Measurements from ENCODE around the gene HMSD.
A peak's percentile ranks its signal among the peaks of the same experiment; 100 is the strongest.
"Not testable (repeated sequence)": the region's sequence is repeated elsewhere in the genome, so short reads cannot be mapped to it uniquely, and the experiment has no call there.

The HMSD gene, protein sequence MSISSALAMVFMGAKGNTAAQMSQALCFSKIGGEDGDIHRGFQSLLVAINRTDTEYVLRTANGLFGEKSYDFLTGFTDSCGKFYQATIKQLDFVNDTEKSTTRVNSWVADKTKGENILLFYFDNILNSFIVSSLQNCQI

DNA sequence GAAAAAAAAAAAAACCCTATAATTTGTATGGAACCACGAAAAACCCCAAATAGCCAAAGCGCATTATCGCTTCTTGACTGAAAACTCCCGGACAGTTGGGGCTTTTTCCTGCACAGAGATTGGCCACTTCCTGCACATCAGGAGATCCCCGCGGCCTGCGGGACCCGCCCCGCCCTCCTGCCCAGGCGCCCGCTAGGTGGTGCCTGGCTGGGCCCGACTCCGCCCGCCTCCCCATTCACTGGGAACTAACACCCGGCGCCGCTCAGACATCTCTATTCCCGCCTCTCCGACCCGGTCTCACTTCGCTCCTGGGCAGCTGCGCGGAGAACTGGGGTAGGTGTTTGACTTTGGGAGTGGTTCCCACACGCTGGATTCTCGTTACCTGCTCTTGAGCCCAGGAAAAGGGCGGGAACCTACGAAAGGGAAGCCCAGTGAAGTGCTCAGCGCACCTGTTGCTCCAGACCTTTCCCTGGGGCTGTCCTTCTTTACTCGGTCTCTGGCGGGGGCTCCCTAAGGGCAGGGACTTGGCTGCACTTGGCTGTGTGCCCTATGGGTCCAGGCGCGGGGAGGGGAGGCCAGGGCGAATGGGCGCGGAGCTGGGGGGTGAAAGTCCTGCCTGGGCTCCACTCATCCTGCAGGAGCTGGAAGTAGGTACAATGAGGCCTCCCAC, at the start of gene HMSD:
TSS of gene HMSD (plus strand) at position 234 of the 670 bp plus-strand sequence. CDS start 4,155 bp downstream, outside the sequence.
- peak; percentile 80 to 82 for DNase-seq

DNA sequence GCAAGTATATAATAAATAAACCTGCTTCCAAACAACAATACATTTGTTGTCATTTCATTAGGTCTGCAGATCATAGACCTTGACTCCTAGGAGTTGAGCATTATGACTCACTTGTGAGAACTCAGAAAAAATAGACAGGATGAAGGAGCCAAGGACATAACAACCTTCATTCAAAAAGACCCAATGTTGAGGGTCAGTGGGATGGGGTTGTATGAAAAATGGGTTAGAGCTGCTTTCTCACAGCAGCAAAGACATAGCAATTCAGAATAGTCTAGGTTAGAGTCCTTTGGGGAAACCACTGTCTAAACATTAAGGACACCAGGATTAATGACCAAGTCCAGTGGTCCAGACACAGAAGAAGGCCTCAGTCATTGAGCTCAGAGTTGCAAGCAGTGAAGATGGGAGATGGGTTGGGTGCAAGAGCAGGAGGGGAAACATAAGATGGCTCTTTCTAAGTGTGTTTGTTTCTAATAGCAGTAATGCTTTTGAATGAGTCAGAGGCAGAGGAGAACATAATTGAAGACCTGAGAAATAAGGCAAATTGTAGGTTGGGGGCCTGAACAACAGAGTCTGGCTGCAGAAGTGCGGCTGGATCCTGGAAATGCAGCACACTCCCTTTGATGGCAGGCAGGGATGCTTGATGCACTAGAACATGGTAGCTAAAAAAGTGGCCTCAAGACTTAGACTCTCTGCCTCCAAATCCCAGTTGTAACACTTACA, 45.1 kb upstream of the HMSD start:
- no peak for DNase-seq

DNA sequence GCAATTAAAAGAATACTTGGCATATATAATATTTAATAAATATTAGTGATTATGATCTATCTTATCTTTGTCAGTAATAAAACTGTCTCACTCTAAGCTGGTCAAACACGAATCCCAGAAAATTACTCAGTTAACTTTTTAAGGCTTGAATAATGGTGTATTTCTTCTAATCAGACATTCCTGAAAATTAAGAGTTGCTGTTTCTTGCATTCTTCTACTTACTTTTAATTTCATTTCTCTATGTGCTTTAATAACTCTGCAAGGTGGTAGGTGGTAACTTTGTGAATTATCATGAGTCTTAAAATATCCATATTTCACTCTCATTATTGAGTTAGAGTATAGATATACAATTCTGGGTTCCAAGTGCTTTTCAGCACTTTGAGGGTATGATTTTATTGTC, 44.4 kb upstream of the HMSD start:
- DNase-seq: no peak

DNA sequence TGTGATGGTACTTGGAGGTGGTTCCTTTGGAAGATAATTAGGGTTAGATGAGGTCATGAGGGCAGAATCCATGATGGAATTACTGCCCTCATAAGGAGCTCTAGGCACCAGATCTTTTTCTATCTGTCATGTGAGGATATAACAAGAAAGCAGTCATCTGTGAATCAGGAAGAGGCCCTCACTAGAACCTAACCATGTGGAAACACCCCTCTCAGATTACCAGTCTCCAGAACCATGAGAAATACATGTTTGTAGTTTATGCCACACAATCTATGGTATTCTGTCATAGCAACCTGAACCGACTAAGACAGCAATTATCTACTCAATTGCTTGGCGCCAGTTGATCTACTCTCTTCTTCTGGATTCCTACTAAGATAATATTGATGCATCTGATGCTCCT, 43.7 kb upstream of the HMSD start:
- no peak for DNase-seq

DNA sequence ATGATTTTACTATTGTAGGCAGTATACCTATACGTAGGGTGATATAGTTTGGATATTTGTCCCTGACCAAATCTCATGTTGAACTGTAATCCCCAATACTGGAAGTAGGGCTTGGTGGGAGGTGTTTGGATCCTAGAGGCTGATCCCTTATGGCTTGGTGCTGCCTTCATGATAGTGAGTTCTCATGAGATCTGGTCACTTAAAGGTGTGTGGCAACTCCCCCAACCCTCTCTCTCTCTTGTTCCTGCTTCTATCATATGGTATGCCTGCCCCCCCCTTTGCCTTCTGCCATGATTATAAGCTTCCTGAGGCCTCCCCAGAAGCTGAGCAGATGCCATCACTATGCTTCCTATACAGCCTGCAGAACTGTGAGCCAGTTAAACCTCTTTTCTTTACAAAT, 43.0 kb upstream of the HMSD start:
- no peak for DNase-seq

DNA sequence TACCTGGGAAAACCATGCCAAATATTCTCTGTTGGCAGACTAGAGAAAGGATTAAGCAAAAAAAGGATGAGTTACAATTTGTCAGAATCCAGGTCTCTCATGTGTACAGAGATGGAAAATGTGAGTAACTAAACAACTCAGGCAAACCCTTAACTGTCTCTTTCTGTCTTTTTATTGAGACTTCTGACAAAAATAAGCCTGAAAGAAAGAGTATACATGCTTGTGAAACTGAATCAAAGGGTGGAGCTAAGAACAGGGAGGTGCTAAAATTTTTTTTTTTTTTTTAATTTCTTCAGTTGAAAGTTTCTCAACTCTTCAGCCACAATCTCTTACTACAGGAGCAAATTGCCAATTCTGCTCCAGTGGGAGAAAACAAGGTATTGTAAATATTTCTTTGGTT, 41.4 kb upstream of the HMSD start, which contains the start of gene SERPINB10:
TSS of gene SERPINB10 (plus strand) at position 295 of the 400 bp plus-strand sequence. CDS start 7,553 bp downstream, outside the sequence.
- DNase-seq: peak in 1 of 2 donors; percentile 34

DNA sequence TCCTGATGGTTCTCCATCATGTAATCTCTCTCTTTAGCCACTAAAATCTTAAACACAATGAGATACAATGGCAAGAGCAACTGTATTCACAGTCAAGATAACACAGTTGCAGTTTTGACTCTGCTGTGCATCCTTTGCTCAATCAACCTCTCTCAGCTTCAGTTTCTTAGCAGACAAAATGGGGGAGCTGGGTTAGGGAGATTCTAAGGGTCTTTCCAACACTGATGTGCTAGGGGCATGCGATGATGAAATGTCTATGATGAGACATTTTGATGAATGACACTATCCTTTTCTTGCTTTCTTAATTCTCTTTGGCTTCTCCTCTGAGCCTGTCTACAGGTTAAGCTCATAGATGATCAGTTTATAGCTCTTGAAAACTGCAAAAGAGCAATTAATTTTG, 40.2 kb upstream of the HMSD start:
- DNase-seq: no peak

DNA sequence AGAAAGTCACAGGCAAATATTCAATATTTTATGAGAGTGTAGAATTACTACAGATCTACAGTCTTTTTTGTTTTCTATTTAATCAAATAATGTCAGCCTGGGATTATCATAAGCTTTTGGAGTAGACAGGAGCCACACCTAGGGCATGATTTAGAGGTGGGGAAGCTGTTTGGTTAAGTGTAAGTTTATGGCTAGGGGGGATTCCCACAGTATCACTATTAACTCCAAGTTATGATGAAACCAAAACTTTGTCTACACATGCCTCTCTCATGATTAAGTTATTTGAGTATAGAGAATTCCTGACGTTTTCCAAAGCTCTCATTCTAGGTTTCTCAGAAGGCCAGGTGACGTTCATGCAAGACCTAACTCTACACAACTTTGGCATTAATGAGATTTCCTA, 39.2 kb upstream of the HMSD start:
- no peak for DNase-seq

DNA sequence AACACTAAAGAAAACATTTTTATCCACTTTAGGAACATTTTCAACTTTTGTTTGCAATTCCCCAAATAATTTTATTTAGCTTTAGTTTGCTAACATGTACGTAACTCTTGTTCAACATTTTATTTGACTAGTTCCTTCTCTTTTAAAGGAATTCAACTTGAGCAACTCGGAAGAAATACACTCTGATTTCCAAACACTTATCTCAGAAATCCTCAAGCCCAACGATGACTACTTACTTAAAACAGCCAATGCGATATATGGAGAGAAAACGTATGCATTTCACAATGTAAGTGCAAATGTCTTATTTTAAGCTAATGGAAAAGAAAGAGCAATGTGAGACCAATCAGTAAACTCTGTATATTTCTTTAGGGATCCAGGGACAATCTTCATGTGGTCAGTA, 31.3 kb upstream of the HMSD start:
- DNase-seq: peak; percentile 60 to 70

DNA sequence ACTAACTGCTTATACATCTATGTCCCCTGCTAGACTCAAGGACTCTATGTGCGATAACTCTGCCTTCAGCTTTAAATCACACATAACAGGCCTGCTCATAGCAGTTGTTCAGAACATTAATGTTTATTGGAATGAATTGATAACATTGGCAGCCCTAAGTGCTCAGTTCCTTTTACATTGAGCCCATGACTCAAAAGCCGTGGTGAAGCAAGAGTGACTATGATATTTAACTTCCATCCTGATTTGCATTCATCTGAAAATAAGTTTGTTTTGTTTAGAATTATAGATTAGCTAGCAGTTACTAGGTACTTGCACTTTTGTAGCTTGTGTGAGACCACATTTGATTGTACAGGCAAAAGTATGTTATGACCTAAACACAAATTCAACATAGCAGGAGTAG, 27.1 kb upstream of the HMSD start:
- no peak for DNase-seq

DNA sequence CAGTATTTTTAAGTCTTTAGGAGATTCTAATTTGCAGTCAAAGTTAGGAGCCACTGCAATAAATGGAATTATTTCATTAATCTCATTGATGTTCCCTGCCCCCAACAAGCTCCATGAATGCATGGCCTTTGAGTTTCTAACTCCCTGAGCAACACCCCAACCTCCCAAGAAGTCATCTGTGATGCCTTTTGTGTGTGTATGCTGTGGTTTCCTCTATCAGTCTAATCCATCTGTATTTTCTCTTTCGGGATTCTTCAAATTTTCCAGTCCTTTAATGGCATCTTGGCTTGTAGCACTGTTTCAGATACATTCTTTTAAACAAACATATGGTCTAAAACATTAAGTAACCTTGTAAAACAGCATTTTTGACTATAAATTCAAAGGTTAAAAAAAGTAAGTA, 24.6 kb upstream of the HMSD start:
- no peak for DNase-seq

DNA sequence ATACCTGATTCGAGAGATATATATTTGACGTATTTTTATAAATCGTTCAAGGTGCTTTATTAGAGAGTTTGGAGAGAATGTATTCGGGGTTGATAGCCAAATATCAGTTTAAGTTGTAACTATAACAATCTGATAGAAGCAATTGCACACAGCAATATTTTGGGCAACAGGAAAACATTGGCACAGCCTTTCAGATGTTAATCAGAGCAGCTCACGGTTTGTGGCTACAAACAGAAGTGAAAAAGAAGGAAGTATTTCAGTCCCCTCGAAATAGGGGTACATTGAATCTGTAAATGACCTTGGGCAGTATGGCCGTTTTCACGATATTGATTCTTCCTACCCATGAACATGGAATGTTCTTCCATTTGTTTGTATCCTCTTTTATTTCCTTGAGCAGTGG, 20.8 kb upstream of the HMSD start:
- no peak for DNase-seq

DNA sequence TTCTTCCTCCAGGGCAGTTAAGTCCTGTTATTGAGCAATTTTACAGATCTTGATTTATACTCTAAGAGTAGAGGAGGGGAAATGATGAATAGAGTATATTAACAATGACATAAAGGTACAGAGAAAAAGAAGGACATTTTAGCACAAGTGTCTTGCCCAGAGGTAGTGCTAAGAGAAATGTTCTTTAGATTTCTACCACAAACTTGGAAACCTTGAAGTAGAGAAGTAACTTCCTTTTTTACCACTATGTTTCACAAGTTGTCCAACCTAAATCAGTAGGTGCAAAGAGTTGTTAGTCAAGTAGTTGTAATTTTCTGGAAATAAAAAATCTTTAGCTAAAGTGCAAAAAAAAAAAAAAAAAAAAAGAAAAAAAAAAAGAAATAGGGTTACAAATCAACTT, 19.7 kb upstream of the HMSD start:
- DNase-seq: not testable (repeated sequence)

DNA sequence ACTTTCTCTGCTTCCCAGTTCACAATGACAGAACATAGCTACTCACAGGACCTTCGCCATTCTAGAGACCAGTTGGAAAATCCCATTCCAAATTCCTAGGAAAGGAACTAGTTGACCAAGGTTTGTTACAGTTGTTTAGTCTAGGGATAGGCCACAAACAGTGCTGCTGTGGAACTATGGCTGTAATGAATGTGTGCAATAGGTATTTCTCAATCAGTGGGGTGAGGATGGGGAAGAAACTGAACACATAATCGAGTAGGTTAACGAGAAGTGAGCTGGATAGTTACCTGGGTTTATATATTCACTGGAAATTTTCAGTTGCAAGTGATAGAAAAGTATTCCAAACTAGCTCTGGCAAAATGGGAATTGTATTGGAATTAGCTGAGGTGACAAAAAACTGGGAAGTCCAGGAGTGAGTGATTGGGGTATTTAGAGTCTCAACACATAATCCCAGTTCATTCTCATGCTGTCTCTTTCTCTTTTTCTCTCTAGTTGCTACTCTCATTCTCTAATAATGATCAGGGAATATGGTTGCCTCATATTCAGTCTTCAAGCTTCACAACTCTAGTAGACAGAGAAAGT, 18.2 kb upstream of the HMSD start:
- DNase-seq: peak; percentile 36 to 59

DNA sequence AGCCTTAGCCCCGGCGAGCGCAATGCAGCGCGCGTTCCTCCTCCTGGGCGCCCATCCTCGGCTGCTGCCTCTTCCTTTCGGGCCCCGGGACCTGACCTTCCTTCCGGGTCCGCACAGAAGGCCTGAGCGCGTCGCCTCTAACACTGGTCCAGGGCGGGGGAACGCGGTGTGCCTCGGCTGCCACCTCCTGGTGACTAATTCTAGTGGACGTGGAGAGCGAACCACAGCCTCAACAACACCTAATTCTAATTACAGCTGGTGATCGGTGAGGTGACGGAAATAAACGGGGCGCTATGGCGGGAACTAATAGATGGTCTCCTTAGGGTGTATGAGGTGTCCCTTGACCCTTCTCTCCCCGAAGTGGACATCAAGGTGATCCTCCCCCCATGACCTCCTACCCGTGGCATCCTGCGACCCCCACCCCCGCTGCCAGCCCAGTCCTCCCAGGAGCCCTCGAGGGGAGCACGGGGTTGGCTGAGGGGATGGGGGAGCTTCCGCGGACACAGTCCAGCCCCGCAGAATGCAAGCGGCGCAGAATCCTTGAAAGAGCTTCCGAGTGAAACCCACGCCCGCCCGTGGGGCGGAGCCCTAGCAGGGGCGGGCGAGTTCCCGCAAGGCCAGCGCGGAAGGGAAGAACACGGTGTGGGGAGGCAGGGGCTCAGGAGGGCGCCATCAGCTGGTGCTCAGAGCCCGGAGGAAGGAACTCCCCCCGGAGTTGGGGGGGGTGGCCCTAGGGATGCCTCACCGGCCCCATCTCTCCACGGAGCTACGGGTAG, 12.8 kb upstream of the HMSD start:
- DNase-seq: peak; percentile 77 to 90

DNA sequence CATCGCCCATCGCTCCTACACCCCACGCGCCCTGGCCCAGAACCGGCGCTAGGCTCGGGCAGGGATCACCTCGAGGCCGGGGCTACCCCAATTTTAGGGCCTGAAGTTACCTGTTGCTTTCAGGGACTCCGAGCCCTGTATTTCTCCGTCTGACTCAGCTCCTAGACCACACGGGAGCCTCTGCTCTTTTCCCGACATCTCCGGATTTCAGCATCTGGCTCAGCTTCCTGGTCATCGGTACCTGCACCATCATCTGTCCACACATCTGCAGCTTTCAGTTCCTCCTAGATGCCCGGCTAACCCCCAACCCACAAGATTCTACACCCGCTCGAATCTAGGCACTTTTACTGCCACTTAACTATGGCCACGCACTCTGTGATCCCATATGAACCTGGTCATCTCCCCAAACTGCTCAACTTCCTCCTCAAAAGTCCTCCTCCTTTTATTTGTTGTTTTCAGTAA, 12.1 kb upstream of the HMSD start:
- no peak for DNase-seq

DNA sequence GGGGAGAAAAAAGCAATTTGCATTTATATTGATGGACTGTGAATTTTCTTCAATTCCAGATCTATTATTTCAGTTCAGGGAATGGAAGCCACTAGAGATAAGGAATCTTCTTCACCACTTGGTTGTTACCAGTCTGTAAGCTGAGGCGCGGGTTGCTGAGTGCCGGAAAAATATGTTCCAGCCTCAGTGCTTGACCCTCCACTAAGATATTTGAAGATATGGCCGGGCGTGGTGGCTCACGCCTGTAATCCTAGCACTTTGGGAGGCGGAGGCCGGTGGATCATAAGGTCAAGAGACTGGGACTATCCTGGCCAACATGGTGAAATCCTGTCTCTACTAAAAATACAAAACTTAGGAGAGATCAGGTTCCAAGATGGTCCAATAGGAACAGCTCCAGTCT, 9.1 kb upstream of the HMSD start:
- DNase-seq: no peak

DNA sequence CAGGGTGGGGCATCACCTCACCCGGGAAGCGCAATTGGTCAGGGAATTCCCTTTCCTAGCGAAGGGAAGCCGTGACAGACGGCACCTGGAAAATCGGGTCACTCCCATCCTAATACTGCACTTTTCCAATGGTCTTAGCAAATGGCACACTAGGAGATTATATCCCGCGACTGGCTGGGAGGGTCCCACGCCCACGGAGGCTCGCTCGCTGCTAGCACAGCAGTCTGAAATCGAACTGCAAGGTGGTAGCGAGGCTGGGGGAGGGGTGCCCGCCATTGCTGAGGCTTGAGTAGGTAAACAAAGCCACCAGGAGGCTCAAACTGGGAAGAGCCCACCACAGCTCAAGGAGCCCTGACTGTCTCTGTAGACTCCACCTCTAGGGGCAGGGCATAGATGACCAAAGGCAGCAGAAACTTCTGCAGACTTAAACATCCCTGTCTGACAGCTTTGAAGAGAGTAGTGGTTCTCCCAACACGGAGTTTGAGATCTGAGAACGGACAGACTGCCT, 8.5 kb upstream of the HMSD start:
- DNase-seq: not testable (repeated sequence)

DNA sequence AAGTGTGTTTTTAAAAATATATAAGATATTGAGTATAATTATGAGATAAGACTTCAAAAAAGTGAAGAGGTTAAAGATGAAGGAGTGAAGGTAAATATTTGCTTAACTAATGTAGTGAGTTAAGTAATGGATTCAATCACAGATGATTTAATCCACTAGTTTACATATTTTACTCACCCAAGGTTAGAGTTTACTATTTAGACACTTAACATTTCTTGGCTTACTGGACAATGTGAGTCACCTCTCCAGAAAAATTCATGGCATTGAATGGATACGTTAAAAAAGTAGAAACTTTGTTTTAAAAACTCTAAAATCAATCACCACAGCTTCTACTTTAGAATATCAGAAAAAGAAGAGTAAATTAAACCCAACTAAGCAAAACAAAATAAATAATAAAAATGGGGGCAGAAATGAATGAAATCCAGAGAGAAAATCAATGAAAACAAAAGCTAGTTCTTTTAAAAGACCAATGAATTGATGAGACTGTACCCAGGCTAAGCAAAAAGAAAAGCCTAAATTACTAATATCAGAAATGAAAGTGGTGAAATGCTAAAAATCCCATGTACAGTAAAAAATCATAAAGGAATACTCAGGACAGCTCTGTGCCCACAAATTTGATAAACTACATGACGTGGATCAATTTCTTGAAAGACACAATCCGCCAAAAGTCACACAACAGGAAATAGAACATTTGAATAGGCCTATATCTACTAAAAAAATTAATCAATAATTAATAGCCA, 1.9 kb upstream of the HMSD start:
- DNase-seq: no peak

DNA sequence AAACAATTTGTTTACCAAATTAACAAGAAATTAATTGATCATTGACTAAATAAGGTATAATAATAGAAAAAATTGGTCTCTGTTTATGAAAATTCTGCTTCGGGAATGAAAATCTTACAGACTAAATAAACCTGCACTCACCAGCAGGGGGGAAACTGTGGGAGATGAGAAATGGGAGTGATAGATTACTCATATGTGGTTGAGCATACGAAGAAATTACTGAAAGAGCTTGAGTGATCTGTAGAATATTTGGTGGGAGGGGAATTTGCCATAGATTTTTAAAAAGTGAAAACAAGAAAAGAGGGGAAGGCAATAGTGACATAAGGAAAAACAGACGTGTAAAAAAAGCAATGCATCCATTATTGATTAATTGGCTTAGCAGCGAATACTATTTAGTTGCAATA, 2.2 kb downstream of the HMSD start:
- DNase-seq: peak in 1 of 2 donors; percentile 26

DNA sequence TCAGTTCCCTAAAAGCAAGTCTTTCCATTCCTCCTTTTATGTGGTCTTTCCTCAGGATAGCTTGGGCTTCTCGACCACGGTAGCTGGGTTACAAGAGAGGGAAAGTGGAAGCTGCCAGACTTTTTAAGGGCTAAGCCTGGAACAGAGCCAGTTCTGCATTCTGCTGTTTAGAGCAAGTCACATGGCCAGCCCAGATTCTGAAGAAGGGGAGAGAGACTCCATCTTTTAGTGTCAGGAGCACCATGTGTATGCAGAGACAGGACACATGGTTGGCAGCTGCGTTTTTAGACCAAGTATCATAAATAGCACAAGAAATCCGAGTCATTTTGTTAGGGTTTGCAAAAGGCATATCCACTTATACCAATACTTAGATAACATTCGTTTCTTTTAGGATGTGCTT, 4.7 kb downstream of the HMSD start:
- no peak for DNase-seq

DNA sequence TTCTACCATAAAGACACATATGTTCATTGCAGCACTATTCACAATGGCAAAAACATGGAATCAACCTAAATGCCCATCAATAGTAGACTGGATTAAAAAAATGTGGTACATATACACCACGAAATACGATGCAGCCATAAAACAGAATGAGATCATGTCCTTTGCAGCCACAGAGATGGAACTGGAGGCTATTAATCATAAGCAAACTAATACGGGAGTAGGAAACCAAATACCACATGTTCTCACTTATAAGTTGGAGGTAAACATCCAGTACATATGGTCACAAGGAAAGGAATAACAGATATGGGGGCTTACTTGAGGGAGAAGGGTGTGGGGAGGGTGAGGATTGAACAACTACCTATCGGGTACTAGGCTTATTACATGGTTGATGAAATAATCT, 7.7 kb downstream of the HMSD start:
- no peak for DNase-seq
